Tongue (tissue), 2 donors: ENCODE measurements around the gene GSTA5. TPM values are rescaled to one million over a fixed set of nuclear protein-coding genes. Genes with fewer than 3 reads are reported as not detected.
"Not testable (repeated sequence)": the region's sequence is repeated elsewhere in the genome, so short reads cannot be mapped to it uniquely, and the experiment has no call there.

Experiments used
- DNase-seq: peaks from one replicate; pipeline ENCODE4 v3.0.0-alpha.2; 2015
- total RNA-seq: library from RNA; depleted of rRNA; stranded (reverse); fragments of >200 nt; gene quantifications from one replicate; pipeline ENCODE4 v1.2.3, GENCODE V29; 2014

GSTA5 gene
- total RNA-seq, 1 donor from 2014 or later, result not detected

DNA sequence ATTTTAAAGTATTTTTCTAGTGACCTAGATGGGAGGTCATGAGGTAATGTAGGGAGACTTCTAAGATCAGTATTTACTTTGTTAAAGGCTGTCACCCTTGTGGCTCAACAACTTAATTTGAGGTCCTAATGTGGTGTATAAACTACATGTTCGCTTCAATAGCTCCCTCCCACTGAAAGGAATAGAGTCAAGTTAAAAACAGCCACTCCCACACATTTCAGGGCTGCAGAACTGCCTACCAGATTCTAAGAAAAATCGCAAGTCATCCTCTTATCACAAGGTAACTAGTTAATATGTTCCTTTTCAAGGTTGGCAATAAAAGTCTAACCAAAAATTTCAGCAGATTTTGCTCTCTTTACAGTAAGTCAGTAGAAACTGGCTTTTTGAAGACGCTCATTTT is 52.1 kb downstream of the GSTA5 start:
- DNase-seq, result no peak

DNA sequence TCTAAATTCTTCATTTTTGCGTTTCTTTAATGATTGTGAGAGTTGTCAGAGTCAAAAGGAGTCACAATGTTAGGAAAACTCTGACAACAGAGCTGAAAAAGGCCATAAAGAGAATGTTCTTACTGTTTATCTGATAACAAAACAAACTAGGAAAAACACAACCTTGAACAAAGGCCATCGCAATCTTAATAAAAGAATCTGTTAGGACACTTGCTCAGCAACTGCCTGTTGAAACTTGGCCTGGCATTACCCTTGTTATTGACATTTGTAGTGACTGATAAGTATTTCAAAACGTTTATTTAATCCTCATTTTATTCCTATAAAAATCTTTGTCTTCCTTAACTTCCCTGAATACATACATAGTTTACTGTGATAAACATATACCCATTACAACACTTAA is 52.7 kb downstream of the GSTA5 start:
- no peak for DNase-seq

- no peak for DNase-seq
These were observed 54.2 kb downstream of the GSTA5 start for GRCh38 chr6:52786249-52786956.

- not testable (repeated sequence) for DNase-seq
These were observed 57.8 kb downstream of the GSTA5 start for GRCh38 chr6:52782696-52783274.

DNA sequence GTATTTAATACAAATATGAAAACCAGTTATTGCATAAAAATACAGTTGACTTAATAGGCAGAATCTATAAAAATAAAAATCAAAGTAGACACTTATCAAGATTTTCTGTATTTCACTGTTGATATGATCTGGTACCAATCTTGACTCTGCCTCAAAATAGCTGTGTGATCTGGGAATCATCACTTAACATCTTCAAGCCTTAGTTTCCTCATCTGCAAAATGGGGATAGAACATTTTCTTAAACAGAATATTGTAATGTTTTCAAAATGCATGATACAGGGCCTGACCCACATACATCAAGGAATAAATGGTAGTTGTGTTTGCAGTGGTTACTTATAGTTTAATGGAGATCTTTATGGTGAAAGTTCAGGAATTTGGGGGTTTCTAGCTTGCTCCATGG is 58.4 kb downstream of the GSTA5 start:
- DNase-seq, result not testable (repeated sequence)

Other genes with a start within 250 kb of the GSTA5 start
- 25.4 TPM for gene TMEM14A, start 169.7 kb downstream of the GSTA5 start, total RNA-seq
- gene GSTA2, start 77.3 kb downstream of the GSTA5 start, total RNA-seq, result not detected
- gene GSTA1, start 37.0 kb downstream of the GSTA5 start, total RNA-seq, result 1.6 TPM
- not detected for gene GSTA3, start 68.9 kb upstream of the GSTA5 start, total RNA-seq
- 51.9 TPM for gene GSTA4, start 154.5 kb upstream of the GSTA5 start, total RNA-seq
- gene CILK1, start 221.0 kb upstream of the GSTA5 start, total RNA-seq, result 14.2 TPM
- gene FBXO9, start 224.6 kb upstream of the GSTA5 start, total RNA-seq, result 38.2 TPM